ENCODE results near the gene LGALSL. TPM values are rescaled to one million over a fixed set of nuclear protein-coding genes. Genes with fewer than 3 reads are reported as not detected.
A peak's percentile ranks its signal among the peaks of the same experiment; 100 is the strongest.
"Not testable (repeated sequence)": the region's sequence is repeated elsewhere in the genome, so short reads cannot be mapped to it uniquely, and the experiment has no call there.

Gene LGALSL
- total RNA-seq, 1 experiment from 2014 or later, result 11.1 TPM

DNA sequence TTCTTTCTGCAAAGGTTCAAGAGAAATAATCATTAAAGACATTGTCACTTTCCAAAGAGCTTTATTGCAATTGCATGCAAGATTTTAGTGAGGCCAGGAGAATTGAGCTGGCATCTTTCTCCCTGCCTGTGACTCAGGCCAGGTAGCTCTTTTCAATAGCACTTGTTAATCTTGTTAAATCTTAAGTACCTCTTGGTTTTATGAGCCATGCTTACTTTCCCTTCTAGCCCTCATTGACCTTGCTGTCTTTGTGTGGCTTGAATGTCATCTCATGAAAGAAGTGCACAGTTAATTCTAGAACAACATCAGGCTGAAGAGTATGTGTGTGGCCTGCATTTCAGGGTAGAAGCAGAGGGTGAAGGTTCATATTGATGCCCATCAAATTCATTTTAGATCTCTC is 14.8 kb upstream of the LGALSL start:
- DNase-seq (ENCODE audit: low read depth), result no peak
- in situ Hi-C loops (cut with HindIII; ENCODE audit: low pct_unique_long_range_greater_than_20kb, low sequenced_read_pairs), result no loop called here

DNA sequence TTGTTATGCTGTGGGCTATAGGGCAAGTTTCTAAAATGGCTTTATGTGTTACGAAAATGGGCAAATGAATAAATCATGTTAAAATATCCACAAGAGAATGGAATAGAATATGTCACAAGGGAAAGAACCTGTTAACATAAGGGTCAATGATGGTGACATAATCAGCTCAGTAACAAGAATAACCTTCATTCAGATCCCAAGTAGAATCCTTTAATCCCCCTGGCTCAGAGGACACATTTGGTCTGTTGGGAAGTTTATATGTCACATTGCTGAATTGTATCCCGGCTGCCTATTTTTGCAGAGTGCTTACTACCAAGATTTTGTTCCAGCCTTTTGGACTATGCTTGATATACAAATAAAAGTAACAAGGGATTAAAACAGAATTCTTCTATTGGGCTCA is 13.1 kb upstream of the LGALSL start:
- in situ Hi-C loops (cut with HindIII; ENCODE audit: low pct_unique_long_range_greater_than_20kb, low sequenced_read_pairs), result no loop called here
- no peak for DNase-seq (ENCODE audit: low read depth)

DNA sequence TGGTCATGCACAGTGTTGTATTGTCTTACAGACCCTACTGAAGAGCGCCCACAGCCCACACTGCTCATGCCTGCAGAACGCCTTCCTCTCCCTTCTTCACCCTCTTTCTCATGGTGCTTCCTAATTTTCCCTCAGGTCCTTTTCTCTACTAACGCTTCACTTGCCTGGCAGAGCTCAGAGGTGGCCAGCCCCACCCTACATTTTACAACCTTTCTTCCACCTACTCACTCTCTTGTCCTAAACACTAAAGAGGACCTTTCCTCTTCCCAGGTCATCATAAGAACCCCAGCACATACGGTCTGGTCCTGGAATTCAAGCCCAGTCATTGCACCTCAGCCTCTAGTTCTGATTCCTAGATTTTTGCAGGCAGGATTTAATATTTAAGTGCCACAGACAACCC is 11.7 kb upstream of the LGALSL start:
- DNase-seq (ENCODE audit: low read depth), result no peak
- in situ Hi-C loops (cut with HindIII; ENCODE audit: low pct_unique_long_range_greater_than_20kb, low sequenced_read_pairs), result no loop called here

DNA sequence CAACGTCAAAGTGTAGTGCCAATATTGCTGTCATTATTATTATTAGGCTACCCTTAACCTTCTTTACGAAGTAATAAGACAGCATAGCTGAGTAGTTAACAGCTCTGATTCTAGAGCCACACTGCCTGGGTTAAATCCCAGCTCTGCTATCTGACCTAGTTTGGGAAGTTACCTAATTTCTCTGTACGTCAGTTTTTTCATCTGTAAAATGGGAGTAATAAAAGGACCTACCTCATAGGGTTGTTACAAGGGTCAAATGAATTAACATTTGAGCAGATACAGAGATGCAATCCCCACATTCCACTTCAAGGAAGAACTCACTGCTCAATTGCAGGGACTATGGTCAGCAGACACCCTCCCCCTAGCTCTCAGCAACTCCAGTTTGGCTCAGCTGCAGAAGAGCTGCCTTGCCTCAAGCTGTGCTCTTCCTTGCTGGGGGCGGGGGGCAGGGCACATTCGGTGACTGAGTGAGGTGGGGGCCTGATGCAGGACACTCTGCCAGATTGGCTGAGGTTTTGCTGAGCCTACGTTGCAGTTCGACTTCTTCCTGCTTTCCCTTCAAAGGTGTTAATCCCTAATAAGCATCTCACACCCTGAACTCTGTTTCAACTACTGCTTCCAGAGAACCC is 11.0 kb upstream of the LGALSL start:
- no peak for DNase-seq (ENCODE audit: low read depth)
- in situ Hi-C loops (cut with HindIII; ENCODE audit: low pct_unique_long_range_greater_than_20kb, low sequenced_read_pairs), result no loop called here

DNA sequence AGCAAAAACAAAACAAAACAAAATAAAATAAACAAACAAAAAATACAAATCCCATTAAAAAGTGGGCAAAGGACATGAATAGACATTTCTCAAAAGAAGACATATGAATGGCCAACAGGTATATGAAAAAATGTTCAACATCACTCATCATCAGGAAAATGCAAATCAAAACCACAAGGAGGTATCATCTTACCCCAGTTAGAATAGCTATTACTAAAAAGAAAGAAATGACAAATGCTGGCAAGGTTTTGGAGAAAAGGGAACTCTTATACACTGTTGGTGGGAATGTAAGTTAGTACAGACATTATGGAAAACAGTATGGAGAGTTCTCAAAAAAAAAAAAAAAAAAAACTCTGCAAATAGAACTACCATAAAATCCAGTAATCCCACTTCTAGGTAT is 8.0 kb upstream of the LGALSL start:
- DNase-seq (ENCODE audit: low read depth); in situ Hi-C loops (cut with HindIII; ENCODE audit: low pct_unique_long_range_greater_than_20kb, low sequenced_read_pairs): not testable (repeated sequence)

DNA sequence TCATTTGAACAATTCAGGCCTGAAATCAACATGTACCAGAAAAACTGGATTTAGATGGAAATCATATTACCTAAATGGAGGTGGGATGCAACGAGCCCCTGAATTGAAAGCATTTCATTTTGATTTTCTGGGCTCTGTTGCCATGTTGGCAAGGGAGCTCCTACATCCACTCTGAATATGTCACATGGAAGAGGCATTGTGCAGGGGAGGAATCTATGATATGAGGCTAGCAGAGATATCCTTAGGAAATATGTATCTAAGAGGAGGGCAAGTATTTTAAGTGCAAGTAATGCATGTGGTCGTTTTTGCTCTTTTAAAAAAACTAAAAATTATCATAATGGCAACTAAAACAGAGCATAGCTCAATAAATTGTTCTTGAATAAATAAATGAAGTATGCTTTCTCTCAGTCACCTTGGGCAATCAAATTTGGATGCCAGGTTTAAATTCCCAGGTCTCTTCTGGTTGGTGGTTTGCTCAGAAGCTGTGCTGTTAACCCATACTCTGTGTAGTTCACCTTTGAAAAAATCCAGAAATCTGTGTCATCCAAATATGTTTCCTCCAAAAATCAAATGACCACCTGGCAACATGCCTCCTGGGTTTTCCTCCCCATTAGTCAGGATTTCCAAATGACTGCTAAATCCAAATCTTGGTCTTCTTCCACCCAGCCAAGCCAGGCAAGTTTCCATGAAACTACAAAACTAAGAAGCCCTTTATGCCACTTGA is 6.5 kb upstream of the LGALSL start:
- in situ Hi-C loops (cut with HindIII; ENCODE audit: low pct_unique_long_range_greater_than_20kb, low sequenced_read_pairs), result no loop called here
- no peak for DNase-seq (ENCODE audit: low read depth)

DNA sequence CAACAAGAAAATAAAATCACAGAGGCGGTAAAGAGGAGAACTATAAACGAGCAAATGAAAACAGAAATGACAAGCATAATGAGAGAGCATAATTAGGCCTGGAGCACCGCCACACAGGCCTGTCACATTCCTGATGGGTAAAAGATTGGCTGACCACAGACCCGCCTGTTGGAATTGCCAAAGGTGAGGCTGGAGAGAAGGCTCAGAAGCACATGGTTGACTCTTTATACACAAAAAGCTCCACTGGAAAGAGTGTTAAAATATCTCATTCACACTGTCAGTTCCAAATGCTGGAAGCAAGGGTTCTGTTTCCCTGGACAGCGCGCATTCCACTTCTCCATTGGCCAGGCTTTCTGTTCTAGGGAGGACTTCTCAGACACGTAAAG is 5.9 kb upstream of the LGALSL start:
- DNase-seq (ENCODE audit: low read depth), result no peak
- in situ Hi-C loops (cut with HindIII; ENCODE audit: low pct_unique_long_range_greater_than_20kb, low sequenced_read_pairs), result no loop called here

DNA sequence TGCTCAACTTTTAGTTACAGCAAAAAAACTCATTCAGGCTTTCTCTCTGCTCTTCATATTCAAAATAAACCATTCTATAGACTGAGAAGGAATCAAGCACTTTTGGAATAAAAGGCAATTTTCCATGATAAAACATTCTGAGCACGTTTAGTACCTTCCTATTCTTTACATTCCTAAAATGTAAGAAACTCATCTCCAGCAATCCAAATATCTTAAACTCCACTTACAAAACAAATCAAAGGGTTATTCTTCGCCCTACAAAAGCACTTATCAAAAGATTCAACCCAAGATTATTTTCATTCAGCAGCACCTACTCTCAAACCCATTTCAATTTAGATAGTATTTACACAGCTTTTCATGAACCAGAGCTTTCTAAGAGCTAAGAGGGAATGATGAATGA is 2.9 kb upstream of the LGALSL start:
- in situ Hi-C loops (cut with HindIII; ENCODE audit: low pct_unique_long_range_greater_than_20kb, low sequenced_read_pairs), result no loop called here

DNA sequence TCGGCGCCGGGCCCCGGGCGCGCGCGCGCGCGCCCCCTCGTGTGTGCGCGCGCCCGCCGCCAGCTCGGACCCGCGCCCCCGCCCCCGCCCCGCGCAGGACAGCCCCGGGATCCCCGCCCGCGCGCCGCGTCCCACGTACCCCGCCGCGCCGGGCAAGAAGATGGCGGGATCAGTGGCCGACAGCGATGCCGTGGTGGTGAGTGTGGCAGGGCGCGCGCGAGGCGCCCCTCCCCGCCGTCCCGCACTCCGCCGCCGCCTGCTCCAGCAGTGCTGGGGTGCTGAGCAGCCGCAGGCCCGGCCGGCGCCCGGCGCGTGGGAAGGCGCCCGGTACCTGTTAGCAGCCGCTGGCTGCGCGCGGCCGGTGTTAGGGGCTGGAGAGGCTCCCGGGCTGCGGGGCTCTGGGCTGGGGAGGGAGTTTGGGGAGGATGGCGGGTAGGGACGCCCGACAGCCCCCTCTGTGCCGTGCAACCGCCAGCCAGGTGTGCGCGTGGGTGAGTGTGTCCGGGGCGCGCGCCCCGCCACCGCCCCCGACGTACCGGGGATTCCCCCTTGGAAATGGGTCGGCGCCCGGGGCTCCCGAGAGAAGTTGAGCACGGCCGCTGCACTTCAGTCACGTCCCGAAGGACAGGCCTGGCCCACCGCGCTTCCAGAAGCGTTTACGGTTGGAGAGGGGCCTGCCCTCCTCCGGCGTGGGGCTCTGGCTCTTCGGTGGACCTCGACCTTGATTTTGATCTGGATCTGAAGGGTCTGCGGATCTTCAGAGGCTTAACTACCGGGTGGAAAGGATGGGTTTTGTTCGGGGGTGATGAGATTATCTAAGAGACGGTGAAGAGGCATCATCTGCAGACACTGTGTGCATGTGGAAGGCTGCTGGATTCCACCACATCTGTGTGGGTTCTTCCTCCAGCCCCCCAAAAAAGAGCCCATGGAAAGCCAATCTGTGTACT is 697 bp downstream of the LGALSL start:
- in situ Hi-C loops (cut with HindIII; ENCODE audit: low pct_unique_long_range_greater_than_20kb, low sequenced_read_pairs), result no loop called here
- DNase-seq (ENCODE audit: low read depth), result peak; percentile 54

More for the DNA sequence above, 2.9 kb upstream of the LGALSL start:
- DNase-seq (ENCODE audit: low read depth), result no peak

DNA sequence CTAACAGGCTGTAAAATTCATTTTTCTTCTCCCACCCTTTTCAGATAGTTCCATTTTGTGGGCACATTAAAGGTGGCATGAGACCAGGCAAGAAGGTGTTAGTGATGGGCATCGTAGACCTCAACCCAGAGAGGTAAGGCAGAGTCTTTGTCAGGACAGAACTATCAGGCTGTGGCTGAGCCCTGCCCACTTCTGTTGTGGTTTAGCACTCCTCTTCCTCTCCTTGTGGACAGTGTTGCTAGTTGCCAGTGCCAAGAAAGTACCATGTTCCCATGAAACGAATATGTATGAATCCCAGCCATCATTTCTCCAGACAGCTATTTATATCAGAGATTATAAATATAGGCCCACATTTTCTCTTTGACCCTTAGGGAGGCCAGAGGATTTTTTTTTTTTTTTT is 1.6 kb downstream of the LGALSL start:
- peak; percentile 2 for DNase-seq (ENCODE audit: low read depth)
- in situ Hi-C loops (cut with HindIII; ENCODE audit: low pct_unique_long_range_greater_than_20kb, low sequenced_read_pairs), result no loop called here

DNA sequence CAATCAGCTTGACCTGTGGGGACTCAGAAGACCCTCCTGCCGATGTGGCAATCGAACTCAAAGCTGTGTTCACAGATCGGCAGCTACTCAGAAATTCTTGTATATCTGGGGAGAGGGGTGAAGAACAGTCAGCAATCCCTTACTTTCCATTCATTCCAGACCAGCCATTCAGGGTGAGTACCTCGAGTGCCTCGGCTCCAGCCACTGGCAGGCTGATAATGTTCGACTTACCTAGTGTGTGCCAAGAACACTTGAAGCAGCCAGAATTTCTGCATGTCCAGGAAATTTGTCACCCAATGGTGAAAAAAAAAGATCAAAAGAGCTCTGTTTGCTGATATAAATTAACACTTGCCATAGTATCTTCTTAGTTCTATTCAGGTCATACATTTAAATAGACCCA is 2.3 kb downstream of the LGALSL start:
- DNase-seq (ENCODE audit: low read depth), result no peak
- in situ Hi-C loops (cut with HindIII; ENCODE audit: low pct_unique_long_range_greater_than_20kb, low sequenced_read_pairs), result no loop called here

DNA sequence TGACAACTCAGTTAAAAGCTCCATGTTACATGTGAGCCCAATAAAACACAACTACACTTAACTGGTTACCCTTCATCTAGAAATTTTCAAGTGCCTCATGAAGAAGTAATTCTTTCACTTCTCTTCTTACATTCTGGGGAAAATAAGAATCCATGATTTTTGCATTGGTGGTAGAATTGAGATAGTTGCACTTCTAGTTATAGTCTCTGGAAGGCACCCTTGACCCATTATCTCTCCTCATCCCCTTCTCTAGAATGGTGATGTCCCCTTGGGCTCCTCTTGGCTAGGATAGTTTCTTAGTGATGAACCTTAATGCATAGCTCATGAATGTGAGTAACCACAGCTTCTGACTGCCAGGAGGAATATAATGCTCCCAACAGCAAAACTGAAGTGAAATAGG is 3.6 kb downstream of the LGALSL start:
- in situ Hi-C loops (cut with HindIII; ENCODE audit: low pct_unique_long_range_greater_than_20kb, low sequenced_read_pairs), result no loop called here
- DNase-seq (ENCODE audit: low read depth), result no peak

DNA sequence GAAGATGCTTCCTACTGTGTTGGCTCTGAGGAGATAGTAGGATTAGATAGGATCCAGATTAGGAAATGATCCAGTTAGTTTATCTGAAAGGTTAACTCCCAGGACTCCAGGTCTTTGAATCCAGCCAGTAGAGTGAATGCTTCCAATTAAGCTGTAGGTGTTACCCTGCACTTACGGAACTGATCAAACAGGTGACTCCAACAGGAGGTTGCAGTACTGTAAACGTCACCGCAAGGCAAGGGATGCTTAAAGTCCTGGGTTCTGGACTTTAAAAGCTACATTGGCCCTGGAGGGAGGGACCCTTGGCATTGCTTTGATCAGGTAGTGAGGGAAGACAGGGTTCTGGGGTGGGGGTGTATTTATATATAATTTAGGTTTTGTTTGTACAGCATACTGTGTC is 5.6 kb downstream of the LGALSL start:
- in situ Hi-C loops (cut with HindIII; ENCODE audit: low pct_unique_long_range_greater_than_20kb, low sequenced_read_pairs), result no loop called here
- no peak for DNase-seq (ENCODE audit: low read depth)

DNA sequence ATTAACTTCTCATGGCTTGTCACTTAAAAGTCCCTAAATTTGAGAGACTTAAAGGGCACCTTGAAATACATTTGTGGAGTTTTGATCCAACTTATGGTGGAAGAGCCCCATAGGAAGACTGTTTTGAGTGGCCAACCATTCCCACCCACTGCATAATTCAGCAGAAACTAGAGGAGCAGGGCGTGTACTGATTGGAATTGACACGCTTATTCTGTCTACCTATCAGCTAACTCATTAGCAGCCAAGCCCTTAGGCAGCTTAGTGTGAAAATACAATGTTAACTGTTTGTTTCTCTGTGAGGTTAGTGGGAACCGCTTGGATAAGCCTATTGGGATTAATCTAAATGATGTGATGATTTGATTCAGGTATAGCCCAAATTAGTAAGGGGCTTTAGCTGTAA is 6.4 kb downstream of the LGALSL start:
- DNase-seq (ENCODE audit: low read depth), result no peak
- in situ Hi-C loops (cut with HindIII; ENCODE audit: low pct_unique_long_range_greater_than_20kb, low sequenced_read_pairs), result no loop called here

DNA sequence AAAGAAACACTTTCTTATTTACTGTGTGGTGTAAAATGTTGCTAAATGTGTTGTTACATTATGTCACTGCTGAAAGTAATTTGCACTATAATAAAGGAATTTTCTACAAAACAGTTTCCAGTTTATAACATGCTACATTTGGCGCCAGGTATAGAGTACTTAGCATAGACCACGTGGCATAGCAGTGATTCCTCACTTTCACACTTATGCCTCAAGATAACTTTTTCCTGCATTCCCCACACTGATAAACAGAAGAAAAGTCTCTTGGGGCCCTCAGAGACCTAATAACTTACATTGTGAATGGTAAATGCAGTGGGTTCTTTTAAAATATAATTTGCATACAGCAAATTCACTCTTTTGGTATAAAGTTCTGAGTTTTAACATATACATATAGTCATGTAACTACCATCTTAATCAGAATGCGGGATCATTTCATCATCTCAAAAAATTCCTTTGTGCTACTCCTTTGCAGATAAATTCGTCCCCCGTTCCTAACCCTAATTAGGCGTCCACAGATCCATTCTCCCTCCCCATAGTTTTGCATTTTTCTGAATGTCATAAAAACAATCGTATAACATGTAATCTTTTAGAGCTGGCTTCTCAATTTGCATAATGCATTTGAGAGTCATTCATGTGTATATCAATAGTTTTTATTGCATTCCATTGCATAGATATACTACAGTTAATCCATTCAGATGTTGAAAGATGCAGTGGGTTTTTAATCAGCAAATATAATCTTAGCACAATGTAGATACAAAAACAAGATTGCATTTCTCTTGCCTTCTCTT is 7.5 kb downstream of the LGALSL start:
- DNase-seq (ENCODE audit: low read depth), result no peak
- in situ Hi-C loops (cut with HindIII; ENCODE audit: low pct_unique_long_range_greater_than_20kb, low sequenced_read_pairs), result no loop called here

DNA sequence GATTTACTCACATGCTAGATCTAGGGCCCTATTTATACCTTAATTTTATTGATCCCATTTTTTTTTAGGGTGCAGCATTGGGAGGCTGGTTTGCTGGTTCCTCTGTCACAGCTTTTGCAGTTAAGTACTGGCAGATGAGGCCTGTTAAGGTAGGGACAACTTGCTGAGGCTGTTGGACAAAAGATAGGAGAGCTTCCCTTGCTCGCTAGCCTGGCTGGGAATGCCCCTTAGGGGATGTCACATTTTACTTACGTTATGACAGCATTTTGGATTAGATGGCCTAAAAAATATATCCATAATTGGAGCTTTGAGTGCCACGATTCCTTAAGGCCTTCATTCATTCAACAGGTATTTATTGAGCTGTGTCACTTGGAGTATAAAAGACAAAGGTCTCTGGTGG is 8.2 kb downstream of the LGALSL start:
- in situ Hi-C loops (cut with HindIII; ENCODE audit: low pct_unique_long_range_greater_than_20kb, low sequenced_read_pairs), result no loop called here

DNA sequence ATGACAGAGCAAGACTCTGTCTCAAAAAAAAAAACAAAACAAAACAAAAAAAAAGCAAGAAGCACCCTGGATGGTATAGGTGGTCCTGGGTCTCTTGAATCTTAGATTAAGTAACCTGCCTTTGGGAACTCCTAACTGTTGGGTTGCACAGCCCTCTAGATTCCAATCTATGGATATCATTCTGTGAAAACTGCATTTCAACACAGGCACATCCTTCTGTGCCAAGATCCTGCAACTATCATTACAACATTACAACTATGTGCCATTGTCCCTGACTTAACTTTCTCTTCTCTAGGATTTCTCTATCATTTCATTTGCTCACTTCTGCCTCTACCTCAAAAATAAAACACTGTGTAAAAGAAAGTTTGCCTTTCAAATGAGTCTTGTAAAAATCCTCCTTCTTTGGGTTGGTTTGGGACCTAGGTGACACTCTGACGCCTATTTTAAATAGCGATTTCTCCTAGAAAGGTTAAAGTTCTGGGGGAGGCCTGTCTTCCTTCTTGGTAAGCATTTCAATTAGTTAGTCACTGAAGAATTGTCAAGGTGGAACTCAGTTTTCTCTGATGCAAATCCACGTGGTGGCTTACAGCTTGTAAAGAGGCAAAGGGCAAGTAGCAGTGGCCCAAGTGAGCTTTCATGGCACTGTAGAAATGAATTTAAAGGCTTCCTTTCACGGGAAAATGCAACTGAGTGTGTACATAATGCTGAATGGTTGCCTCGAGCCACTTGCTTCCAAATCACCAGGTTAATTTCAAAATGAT is 9.2 kb downstream of the LGALSL start:
- no peak for DNase-seq (ENCODE audit: low read depth)
- in situ Hi-C loops (cut with HindIII; ENCODE audit: low pct_unique_long_range_greater_than_20kb, low sequenced_read_pairs), result no loop called here

More for the DNA sequence above, 8.2 kb downstream of the LGALSL start:
- DNase-seq (ENCODE audit: low read depth), result no peak

DNA sequence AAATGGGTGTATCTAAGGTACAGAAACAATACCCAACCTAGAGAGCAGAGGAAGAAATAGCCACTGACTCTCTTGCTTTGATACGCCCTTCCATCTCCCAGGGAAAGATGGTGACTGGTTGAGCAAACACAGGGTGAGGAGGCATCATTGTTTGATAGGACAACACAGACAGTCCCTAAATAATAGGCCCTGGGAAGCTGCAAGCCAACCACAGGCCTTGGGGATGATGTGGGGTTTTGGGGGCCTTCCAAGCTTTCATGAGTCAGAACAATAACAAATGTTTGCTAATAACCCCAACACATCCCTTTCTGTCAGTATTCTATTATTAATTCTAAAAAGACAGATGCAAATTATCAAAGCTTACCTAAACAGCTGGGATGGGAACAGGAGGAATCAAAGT is 9.8 kb downstream of the LGALSL start:
- in situ Hi-C loops (cut with HindIII; ENCODE audit: low pct_unique_long_range_greater_than_20kb, low sequenced_read_pairs), result no loop called here
- no peak for DNase-seq (ENCODE audit: low read depth)
